ENCODE data around the gene RNF207.

- TF ChIP-seq POLR2A (IDR thresholded peaks at IDR 0.05; ENCODE audit: low read length) = no peak
- TF ChIP-seq GATA1 (IDR thresholded peaks at IDR 0.05; ENCODE audit: low read depth, low read length) = no peak
Observed at GRCh38 chr1:6247651-6248050, 41.7 kb downstream of the RNF207 start.
